Epithelial cell of proximal tubule (primary cell): ENCODE results near the gene SPATA21. TPM values are rescaled to one million over a fixed set of nuclear protein-coding genes. Genes with fewer than 3 reads are reported as not detected.

ENCODE experiments used
- DNase-seq: peaks from one replicate; pipeline ENCODE4 v3.0.0-alpha.2; 2011; ENCODE audit warnings: low read depth
- H3K4me3 ChIP-seq: 2 replicates; pipeline ENCODE4 v1.5.1; 2011; ENCODE audit warnings: low read depth, mild to moderate bottlenecking, low read length
- CTCF ChIP-seq: conservative IDR thresholded peaks from 2 replicates; pipeline ENCODE4 v1.5.1; 2012; ENCODE audit warnings: low read depth, mild to moderate bottlenecking, low read length
- total RNA-seq: library from RNA; depleted of rRNA; stranded (reverse); fragments of >200 nt; gene quantifications from 2 replicates; pipeline ENCODE4 v1.2.3, GENCODE V29; 2015

Gene SPATA21
- total RNA-seq, 1 donor from 2014 or later, result not detected

- TF ChIP-seq CTCF, result no peak
- DNase-seq, result no peak
- H3K4me3 ChIP-seq, result no peak overlapping the region
Observed at GRCh38 chr1:16430606-16431005, 6.6 kb downstream of the SPATA21 start.

- H3K4me3 ChIP-seq, result no peak overlapping the region
- no peak for TF ChIP-seq CTCF
- DNase-seq, result no peak
Observed at GRCh38 chr1:16425125-16426025, 11.8 kb downstream of the SPATA21 start.

GRCh38 chr1:16422041-16422440 lies 15.2 kb downstream of the SPATA21 start:
- no peak for TF ChIP-seq CTCF
- DNase-seq, result no peak
- no peak overlapping the region for H3K4me3 ChIP-seq

GRCh38 chr1:16421201-16421600 lies 16.0 kb downstream of the SPATA21 start:
- no peak for TF ChIP-seq CTCF
- no peak overlapping the region for H3K4me3 ChIP-seq
- no peak for DNase-seq

GRCh38 chr1:16420424-16421118 lies 16.7 kb downstream of the SPATA21 start:
- no peak for TF ChIP-seq CTCF
- H3K4me3 ChIP-seq, result no peak overlapping the region
- DNase-seq, result no peak

- TF ChIP-seq CTCF, result no peak
- no peak overlapping the region for H3K4me3 ChIP-seq
- DNase-seq, result no peak
Observed at GRCh38 chr1:16418823-16419425, 18.3 kb downstream of the SPATA21 start.
